ENCODE results near the gene OSBPL8. TPM values are rescaled to one million over a fixed set of nuclear protein-coding genes. Genes with fewer than 3 reads are reported as not detected.
A peak's percentile ranks its signal among the peaks of the same experiment; 100 is the strongest.

OSBPL8 gene
- total and polyA plus RNA-seq, 9 of the 15 experiments (the other 6 are each of a cell fraction or from before 2014, with no cell fraction given): 17.4 to 82.7 (median 42.8) TPM

DNA sequence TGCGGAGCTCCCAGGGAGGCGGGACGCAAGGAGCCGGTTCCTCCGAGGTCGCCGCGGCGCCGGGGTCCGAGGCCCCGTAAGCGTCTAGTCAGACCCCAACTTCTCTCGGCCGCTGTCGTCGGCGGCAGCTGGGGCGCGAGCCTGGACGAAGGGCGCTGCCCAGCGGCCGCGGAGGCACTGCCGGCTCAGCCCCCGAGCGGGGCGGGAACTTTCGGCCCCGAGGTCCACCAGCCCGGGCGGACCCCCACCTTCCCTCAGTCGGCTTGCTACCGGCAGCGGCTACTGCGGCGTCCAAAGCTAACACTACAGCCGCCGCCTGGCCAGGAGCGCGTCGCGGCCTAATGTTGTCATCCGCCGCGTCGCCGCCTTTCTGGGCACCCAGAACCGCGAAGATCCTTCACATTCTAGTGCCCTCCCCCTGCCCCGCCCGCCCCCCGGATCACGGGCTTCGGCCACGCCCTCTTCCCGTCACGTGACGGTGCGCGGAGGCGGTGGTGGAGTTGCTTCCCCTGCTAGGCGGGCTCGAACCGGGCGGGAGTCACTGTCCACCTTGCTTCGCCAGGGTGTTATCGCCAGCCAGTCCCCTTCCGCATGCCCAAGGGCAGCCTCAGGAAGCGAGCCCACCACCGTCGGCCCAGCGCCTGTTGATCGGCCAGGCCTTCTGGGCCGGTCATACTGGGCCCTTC, at the start of gene OSBPL8 (continued):
- TF ChIP-seq SMARCE1 (IDR thresholded peaks at IDR 0.05): no peak; the same call in 1 of the 2 replicates
- no peak for TF ChIP-seq TRIM28 (IDR thresholded peaks at IDR 0.05)
- TF ChIP-seq MTA2 (IDR thresholded peaks at IDR 0.05; ENCODE audit: low read depth): no peak
- no peak for TF ChIP-seq RBM15 (IDR thresholded peaks at IDR 0.05; ENCODE audit: insufficient read depth, low read length)
- TF ChIP-seq, protein P1, sequence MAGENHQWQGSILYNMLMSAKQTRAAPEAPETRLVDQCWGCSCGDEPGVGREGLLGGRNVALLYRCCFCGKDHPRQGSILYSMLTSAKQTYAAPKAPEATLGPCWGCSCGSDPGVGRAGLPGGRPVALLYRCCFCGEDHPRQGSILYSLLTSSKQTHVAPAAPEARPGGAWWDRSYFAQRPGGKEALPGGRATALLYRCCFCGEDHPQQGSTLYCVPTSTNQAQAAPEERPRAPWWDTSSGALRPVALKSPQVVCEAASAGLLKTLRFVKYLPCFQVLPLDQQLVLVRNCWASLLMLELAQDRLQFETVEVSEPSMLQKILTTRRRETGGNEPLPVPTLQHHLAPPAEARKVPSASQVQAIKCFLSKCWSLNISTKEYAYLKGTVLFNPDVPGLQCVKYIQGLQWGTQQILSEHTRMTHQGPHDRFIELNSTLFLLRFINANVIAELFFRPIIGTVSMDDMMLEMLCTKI (IDR thresholded peaks at IDR 0.05; ENCODE audit: partially characterized antibody): no peak
- peak; percentile 64 for TF ChIP-seq SP1 (CRISPR knock-in tag; IDR thresholded peaks at IDR 0.05)
- TF ChIP-seq, protein P2, sequence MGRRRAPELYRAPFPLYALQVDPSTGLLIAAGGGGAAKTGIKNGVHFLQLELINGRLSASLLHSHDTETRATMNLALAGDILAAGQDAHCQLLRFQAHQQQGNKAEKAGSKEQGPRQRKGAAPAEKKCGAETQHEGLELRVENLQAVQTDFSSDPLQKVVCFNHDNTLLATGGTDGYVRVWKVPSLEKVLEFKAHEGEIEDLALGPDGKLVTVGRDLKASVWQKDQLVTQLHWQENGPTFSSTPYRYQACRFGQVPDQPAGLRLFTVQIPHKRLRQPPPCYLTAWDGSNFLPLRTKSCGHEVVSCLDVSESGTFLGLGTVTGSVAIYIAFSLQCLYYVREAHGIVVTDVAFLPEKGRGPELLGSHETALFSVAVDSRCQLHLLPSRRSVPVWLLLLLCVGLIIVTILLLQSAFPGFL (CRISPR knock-in tag; IDR thresholded peaks at IDR 0.05): no peak
- TF ChIP-seq, protein P3, sequence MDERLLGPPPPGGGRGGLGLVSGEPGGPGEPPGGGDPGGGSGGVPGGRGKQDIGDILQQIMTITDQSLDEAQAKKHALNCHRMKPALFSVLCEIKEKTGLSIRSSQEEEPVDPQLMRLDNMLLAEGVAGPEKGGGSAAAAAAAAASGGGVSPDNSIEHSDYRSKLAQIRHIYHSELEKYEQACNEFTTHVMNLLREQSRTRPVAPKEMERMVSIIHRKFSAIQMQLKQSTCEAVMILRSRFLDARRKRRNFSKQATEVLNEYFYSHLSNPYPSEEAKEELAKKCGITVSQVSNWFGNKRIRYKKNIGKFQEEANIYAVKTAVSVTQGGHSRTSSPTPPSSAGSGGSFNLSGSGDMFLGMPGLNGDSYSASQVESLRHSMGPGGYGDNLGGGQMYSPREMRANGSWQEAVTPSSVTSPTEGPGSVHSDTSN (CRISPR knock-in tag; IDR thresholded peaks at IDR 0.05; ENCODE audit: low read depth): no peak
- TF ChIP-seq, protein P3 (tag; conservative IDR thresholded peaks at IDR 0.05; ENCODE audit: low read depth): no peak
- TF ChIP-seq ZNF41 (CRISPR knock-in tag; conservative IDR thresholded peaks at IDR 0.05): no peak
- TF ChIP-seq BHLHE40 (IDR thresholded peaks at IDR 0.05; ENCODE audit: low read length): peak; percentile 95
- peak; percentile 74 to 76 for TF ChIP-seq NRF1 (conservative IDR thresholded peaks at IDR 0.05 in 1 of 2, IDR thresholded peaks at IDR 0.05 in 1 of 2)
- TF ChIP-seq, protein P4, sequence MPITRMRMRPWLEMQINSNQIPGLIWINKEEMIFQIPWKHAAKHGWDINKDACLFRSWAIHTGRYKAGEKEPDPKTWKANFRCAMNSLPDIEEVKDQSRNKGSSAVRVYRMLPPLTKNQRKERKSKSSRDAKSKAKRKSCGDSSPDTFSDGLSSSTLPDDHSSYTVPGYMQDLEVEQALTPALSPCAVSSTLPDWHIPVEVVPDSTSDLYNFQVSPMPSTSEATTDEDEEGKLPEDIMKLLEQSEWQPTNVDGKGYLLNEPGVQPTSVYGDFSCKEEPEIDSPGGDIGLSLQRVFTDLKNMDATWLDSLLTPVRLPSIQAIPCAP (CRISPR knock-in tag; IDR thresholded peaks at IDR 0.05; ENCODE audit: borderline replicate concordance): no peak
- TF ChIP-seq ZNF121 (CRISPR knock-in tag; conservative IDR thresholded peaks at IDR 0.05): no peak
- TF ChIP-seq SPI1 (IDR thresholded peaks at IDR 0.05; ENCODE audit: borderline replicate concordance, low read depth, low read length): 0 out of 2 replicates have a peak, but pooled peaks have one; percentile 5
- no peak for TF ChIP-seq CBX8 (IDR thresholded peaks at IDR 0.05; ENCODE audit: borderline replicate concordance, extremely low read depth, low read depth, low read length, poor library complexity, severe bottlenecking)
- TF ChIP-seq PHF8 (IDR thresholded peaks at IDR 0.05; ENCODE audit: borderline replicate concordance, low read length): peak; percentile 87; the same call in 1 of the 2 replicates
- TF ChIP-seq, protein P5, sequence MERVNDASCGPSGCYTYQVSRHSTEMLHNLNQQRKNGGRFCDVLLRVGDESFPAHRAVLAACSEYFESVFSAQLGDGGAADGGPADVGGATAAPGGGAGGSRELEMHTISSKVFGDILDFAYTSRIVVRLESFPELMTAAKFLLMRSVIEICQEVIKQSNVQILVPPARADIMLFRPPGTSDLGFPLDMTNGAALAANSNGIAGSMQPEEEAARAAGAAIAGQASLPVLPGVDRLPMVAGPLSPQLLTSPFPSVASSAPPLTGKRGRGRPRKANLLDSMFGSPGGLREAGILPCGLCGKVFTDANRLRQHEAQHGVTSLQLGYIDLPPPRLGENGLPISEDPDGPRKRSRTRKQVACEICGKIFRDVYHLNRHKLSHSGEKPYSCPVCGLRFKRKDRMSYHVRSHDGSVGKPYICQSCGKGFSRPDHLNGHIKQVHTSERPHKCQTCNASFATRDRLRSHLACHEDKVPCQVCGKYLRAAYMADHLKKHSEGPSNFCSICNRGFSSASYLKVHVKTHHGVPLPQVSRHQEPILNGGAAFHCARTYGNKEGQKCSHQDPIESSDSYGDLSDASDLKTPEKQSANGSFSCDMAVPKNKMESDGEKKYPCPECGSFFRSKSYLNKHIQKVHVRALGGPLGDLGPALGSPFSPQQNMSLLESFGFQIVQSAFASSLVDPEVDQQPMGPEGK (CRISPR knock-in tag; IDR thresholded peaks at IDR 0.05; ENCODE audit: borderline replicate concordance): no peak
- no peak for TF ChIP-seq ZNF436 (CRISPR knock-in tag; IDR thresholded peaks at IDR 0.05)
- TF ChIP-seq ZNF79 (CRISPR knock-in tag; IDR thresholded peaks at IDR 0.05; ENCODE audit: low read depth): no peak
